GM21447 (cell line): ENCODE results near the gene HS3ST5.
"Not testable (repeated sequence)": the region's sequence is repeated elsewhere in the genome, so short reads cannot be mapped to it uniquely, and the experiment has no call there.

Experiments used
- ATAC-seq: cut with Tn5 transposase; IDR thresholded peaks from one replicate; pipeline ENCODE4 v1.9.1; 2021; ENCODE audit not compliant: unreplicated experiment

HS3ST5 gene

DNA sequence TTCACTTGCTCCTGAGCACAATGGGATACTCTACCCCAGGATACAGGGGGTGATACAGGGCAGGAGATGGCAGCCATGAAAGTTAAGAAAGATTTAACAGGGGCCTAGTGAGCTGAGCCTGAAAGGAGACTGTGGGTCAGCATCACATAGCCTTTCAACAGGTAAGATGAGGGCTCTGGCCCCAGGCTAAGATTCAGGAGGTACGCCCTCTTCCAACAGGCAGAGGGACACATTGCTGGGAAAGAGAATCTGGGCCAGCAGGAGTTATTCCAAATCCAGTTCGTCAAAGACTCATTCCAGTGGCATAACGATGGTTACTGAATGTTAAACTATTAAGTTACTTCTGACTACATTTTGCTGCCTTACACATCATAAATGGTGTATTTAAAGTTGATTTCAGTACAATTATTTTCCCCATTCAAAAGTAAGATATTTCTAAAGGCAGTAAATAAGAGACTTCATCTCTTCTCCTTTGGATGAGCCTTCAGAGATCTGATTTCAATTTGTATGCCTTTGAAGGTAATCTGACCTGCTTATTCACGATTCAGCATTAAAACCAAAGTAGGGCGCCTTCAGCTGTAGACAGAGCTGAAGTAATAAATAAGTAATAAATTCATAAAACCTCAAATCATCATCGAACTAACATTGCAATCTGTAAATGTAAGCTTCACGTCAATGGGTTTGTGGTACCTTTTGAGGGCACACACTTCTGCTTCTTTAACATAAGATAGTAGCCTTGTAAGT lies 62.4 kb downstream of the HS3ST5 start:
- ATAC-seq: no peak

DNA sequence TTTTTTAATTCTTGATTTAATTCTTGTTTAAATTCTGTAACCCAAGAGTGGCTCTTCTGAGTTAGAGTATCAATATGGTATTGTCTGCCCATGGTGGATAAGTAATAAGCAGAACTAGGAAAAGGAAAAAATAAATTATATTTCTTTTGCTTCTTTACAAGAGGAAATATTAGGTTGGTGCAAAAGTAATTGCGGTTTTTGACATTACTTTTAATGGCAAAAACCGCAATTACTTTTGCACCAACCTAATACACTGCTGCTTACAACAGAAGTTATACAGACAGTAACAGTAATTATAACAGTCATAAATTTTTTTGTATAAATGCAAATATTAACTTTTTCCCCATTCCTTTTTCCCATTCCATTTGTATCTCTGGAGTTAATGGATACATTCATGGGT lies 65.6 kb downstream of the HS3ST5 start:
- no peak for ATAC-seq

DNA sequence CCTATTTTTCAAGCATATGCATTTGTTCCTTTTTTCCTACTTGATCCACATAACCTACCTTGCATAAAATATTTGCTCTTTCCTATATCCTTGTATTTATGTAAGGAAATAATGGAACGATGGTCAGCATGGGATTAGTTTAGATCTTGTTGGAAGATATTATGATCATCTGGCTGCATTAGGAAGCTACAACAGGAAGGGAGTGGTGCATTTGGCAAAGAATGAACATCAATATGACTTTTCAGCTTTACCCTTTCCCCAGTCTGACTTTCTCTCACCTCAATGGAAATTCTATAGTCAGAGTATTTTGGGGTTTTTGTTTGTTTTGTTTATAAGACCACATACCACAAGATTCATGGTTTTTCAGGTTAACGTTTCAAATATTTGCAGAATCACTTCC lies 66.0 kb downstream of the HS3ST5 start:
- no peak for ATAC-seq

DNA sequence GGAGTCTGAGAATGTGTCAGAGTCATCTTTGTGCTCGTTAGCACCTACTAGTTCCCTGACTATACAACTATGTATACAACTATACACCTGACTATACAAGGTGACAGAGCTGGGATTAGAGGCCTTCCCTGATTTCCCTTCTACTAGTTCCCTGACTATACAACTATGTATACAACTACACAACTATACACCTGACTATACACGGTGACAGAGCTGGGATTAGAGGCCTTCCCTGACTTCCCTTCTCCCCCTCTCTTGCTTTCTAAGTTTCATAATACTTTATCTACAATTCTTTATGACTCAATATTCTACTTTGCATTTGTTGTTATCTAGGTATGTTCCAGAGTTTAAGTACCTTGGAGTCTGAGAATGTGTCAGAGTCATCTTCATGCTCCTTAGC lies 68.0 kb downstream of the HS3ST5 start:
- ATAC-seq: no peak

DNA sequence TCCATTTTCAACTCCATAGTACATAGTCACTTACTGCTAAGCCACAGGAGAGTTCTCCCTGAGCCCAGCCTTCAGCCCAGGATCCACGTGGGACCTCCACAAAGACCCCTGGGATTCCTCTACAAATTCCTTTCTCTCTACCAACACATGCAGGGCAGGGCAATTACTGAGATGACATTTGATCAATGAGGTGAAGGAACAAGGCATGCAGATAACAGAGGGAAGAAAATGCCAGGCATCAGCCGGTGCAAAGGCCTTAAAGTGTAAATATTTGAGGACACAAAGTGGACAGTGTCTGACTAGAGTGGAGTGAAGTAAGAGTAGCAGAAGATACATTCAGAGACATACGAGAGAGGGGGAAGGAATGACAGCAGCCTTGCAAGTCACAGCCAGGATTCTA lies 70.2 kb downstream of the HS3ST5 start:
- ATAC-seq: no peak

DNA sequence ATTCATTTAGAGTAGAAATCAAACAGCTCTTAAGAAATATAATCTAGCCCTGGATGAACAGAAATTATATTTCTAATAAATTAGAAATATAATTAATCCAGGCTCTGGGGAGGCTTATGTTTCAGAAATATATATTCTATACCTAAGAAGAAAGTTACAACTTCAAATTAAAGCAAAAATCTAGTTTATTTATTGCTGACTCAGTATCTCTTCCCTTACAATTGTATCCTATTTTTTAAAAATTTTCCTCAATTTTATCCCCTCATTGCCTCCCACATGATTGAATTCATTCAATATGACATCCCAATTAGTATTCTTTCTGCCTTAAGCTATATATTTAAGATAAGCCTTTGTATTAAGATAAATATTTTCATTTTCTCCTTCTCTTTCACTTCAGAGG lies 71.4 kb downstream of the HS3ST5 start:
- no peak for ATAC-seq

DNA sequence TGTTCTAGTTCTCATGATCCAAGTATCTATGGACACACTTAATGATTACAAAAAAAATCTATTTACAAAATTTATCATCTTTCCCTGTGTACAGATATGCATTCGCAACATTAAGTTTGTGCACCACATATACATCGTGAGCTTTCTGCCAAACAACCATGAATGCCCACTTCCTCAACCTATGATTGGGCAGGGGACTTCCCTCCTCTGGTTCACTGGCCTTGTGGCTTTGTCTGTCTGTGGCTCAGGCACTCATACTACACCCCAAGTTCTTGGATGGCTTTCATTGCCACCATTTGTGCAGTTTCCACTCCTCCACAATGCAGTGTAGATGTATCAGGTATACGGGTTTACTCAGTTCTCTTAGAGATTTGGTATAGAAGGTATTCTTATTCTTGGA lies 74.9 kb downstream of the HS3ST5 start:
- peak; percentile 53 for ATAC-seq

DNA sequence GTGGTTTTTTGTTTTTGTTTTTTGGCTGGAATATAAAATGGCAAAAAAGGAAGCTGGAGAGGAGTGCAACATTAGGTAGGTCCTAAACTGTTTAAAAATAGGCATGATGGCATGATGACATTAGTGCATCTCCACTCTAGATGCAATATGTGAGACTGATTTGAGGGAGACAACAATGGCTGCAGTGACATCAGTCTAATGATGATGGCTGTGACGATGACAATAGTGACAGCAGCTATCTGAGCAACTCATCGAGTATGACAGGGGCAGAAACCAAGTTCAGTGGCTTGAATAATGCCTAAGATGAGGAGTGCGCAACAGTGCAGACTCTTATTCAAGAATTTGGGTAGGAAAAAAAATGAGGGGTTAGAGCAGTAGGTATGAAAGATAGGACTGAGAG lies 82.0 kb downstream of the HS3ST5 start:
- ATAC-seq: no peak

DNA sequence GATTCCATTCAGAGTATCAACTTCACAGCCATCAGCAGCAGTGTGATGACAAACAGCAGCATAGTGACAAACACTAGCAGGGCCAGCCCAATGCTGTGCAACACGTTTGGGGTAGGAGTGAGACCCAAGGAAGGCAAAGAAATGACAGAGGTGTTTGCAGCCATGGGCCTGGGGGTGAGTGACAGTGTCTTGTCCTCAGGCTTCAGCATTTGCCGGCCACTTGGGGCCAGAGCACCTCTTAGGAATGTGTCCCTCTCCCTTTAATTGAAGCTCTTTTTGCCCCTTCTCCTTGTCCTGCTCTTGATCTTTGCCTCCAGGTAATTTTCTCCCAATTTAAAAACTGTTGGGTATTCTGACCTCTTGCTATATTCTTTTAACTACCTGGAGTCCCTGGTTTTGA lies 84.4 kb downstream of the HS3ST5 start:
- no peak for ATAC-seq

DNA sequence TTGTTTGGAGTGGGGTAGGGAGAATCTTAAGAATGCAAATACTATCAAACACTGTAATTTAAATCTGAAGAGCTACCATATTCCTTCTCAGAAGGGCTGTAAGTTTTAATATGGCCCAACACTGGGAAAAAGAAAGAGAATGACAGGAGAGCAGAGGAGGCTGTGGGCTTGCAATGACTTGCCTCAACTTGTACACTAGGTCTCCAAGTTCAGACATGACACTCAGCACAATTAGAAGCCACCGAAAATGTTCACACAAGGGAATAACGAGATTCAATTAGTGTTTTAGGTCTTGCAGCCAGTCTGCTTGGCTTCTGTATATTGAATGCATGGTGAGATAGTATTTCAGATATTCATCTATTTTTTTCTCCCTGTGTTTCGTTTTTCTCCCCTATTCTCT lies 89.4 kb downstream of the HS3ST5 start:
- ATAC-seq: no peak

DNA sequence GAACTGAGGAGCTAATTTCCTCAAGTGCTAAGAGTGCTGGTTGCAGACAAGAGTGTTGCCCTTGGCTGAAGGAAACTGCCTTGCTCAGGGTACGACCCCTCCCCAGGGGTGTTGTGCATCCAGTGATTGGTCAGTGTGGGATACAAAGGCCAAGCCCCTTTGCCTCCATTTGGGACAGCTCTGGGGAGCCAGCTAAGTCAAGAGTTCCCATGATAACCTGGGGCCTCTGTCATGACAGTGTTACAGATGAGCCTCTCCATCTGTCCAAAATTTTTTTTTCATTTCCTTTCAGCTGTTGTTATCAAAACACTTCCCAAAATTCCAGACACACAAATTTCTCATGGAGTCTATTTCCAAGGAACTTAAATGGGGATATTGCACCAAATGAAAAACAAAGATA lies 93.3 kb downstream of the HS3ST5 start:
- no peak for ATAC-seq

DNA sequence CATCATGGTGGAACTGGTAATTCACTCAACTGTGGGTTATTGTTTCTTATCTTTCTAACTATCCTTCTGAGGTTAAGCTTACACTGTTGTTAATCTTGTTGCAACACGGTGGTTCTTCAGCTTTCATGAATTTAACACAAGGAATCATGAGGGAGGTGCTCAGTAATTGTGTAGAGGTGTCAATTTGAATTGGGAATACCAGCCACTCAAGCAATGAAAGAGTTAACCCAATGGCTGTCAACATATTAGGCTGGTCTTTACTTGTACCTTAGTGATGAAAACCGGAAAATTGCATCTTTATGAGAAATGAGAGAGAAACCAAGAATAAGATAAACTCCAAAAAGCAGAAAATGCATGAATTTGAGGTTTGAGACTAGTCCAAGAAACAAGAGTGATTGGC lies 95.7 kb downstream of the HS3ST5 start:
- ATAC-seq: no peak

DNA sequence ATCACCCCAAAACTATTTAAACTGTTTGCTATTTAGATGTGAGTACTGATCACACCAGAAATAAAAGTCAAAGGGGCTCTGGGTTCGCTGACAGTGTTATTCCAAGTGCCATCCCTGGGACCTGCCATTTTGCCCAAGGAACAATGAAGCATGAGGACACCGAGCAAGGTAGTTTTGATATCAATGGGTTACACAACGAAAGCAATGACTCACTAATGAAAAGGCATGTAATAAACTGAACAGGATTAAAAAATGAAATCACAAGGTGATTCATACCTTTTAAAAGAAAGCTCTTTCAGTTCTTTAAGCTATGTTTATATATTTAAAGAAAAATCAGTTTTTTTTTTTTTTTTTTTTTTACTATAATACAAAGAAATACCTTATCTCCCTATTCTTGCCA lies 102.0 kb downstream of the HS3ST5 start:
- no peak for ATAC-seq

DNA sequence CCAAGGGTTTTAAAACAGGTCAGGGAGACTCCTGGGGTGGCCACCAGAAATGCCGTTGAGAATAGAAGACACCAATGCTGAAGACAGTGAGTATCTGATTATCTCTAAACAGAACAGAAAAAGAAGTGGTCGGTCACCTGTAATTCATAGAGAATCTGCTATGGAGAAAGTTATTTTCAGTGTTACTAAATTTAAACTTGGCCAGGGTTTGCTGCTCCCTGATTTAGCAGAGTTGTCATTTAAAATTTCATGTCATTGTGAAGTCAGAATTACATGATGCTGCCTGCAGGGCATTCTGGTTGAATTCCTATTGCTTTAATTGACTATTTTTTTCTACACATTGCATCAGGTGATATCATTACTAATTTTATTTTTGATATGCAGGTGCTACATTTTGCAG lies 114.1 kb downstream of the HS3ST5 start:
- ATAC-seq: no peak

DNA sequence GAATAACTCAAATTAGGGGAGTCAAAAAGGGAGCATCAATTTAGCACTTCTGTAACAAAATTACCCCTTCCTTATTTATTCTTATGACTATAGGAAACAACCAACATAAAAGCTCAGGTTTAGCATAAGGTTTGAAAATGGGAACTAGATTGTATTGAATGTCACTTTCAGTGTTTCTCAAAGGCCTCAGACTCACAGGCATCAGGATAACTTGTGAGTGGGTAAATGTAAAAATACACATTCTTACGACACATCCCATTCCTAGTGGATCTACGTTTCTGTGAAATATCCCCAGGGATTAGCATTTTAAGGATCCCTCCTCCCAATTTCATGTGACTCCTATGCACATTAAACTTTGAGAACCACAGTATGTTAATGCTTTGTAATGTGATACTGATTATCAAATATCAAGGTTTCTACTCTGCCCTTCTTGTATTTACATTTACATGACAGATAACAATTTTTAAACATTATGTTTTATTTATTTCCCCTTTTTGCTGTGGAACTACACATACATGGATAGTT lies 114.8 kb downstream of the HS3ST5 start:
- no peak for ATAC-seq

DNA sequence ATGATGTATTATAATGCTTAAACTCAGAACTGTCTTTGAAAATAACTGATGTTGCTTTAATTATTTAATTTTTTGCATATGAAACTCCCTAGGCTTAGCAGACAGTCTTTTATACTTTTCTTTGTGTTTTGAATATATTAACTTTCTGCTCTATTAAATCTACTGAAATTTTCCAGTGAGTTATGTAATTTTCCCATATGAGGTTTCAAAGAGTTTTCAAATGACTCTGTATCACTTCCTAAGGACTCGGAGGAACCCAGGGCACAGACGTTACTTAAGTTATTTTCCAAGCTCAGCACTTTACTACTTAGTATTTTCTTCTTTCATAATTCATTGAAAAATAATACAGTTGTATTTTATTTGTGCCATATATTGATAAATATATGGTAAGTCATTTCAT lies 122.6 kb downstream of the HS3ST5 start:
- ATAC-seq: no peak

DNA sequence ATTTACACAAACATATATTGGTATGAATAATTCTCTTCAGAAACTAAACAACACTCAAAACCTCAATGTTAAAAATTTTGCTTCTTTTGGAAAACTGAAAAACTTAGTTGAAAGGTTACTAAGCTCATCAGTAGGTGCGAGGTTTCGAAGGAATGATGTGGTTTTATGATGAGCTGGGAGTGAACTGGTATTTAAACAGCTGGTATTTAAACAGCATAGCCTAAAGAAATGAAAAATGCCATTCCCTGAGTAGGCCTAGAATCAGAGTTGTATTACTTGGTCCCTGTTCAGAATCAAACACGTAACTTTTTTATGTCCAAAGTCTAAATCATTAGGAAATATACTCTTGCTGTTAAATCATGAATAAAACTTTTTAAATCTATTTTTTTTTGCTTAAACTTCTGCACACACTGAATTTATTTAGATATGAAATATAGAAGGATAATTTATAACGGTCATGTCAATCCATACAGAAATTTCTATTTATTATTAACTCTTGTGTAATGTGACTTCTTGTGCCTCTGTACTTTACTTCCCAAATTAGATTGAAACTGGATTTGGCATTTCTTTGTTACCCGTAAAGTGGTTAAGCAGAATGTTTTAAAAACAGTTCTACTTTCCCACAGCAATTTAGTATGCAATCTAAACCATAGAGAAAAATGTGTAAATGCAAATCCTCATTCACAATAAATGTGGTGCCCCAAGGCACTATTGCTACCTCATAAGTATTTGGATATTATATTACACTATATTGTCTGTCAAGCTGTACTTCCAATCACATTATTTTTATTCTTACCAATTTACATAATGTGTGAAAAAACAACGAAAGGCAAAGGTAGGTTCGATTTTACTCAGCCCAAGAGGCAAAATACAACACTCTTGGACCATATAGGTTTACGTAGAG lies 124.1 kb downstream of the HS3ST5 start:
- no peak for ATAC-seq

DNA sequence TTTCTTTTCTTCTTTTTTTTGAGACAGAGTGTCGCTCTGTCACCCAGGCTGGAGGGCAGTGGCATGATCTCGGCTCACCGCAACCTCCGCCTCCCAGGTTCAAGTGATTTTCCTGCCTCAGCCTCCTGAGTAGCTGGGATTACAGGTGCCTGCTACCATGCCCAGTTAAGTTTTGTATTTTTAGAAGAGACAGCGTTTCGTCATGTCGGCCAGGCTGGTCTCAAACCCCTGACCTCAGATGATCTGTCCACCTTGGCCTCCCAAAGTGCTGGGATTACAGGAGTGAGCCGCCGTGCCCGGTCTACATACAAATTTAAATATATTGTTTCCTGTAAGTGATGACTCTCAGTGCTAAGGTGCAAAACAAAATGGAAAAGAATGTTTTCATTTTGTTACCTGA lies 124.8 kb downstream of the HS3ST5 start:
- not testable (repeated sequence) for ATAC-seq

DNA sequence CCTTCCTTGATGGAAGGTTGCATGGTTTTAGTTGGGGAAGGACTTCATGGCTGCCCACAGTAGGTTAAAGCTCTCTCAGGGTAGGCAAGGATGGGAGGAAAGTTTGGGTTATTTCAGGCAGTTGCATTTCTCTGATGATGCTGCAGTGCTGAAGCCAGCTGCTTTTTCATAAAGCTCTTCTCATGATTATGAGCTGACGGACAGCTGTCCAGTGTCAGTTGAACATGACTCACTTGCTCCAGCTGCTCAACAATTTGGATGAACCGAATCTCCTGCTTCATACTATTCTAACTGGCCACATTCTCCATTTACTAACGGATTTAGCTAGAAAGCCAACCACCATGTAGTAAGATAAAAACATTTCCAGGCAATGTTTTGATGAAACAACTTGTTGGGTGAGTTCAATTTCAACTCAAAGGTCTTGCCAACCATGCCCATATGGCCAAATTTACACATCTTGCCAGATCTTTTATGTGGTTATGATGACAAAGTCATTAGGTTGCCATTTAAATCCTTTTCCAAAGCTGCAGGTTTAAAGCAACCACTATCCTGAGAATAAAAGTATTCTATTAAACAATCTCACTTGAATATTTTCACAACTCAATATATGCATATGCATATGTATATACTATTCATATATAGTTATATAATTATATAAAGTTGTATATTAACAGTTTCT lies 125.9 kb downstream of the HS3ST5 start:
- no peak for ATAC-seq

DNA sequence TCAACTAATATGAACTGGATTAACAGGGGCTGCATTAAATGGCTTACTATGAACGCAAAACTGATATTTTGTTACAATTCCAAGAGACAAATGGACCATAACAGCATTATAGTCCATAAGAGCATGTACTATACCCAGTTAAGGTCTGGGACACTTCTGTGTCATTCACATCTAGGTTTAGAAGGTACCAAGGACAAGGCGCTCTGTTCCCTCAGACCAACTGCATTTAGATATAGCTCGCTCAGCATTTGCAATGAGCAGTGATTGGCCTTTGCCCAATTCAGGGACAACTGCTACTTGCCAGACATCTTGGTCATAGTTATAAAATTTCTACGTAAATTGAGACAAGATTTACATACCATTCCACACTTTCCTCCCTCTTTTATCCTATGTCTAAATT lies 132.4 kb downstream of the HS3ST5 start:
- ATAC-seq: no peak

DNA sequence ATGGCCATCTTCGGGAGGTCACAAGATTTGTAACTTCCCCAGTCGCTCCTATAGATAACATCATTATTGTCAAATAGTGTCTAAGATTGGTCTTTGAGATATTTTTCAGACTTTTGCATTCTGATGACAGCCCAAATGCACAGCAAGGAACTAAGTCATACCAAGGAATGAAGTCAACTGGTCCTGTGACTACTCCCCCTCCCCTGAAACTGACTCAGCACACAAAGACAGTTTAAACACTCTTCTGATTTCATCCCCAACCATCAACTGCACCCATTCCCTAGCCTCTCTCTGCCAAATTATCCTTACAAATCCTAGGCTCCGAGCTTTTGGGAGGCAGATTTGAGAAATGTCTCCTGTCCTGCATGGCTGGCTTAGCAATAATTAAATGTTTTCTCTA lies 139.4 kb downstream of the HS3ST5 start:
- no peak for ATAC-seq

DNA sequence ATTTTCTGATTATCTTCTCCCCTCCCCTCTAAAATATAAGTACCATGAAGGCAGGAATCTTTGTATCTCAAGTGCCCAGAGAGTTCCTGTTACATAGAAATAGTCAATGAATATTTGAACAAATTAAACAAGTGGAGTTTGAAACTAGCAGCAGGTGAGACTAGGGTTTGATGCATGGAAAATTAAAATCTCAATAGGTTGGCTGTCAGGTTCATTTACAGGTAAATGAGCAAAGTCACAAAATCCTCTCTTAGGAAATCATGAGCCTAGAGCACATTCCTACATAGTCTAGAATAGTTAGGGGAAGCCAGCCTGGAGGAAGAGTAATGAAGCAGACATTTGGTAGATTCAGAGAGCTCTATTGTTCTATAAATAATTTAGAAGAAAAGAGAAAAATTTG lies 140.4 kb downstream of the HS3ST5 start:
- ATAC-seq: no peak
